ENCODE measurements around the gene ACTR10.

DNA sequence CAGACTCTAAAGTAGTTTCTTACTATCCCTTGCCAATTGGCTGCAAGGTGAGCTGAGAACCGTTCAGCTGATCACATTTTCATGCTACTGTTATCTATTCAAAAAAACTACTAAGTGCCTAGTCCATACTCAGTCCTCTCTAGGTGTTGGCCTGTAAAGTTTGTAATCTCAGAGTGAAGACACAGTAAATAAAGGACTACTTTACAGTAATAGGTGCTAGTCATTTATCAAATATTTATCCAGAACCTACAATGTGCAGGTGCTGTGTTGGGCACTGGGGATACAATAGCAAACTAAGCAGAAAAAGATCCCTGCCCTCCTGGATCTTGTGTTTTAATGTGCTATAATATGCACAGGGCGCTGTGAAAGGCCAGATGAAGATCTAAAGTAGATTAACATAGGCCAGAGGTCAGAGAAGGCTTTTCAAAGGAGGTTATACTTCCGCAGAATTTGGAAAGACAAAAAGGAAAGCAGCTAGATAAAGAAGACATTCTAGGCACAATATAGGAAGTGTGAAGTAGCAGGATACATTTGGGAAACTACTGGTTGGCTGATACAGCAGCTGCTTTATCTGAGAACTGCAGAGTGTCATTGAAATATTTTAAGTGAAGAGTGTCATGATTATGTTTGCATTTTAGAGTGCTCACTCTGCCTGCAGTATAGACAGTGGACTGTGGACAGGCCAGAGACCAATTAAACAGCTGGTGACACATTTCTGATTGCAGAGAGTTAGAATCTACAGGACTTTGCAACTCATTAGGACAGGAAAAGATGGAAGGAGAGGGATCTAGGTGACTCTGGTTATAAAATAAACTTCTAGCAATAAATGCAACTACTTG lies 8.0 kb upstream of the ACTR10 start:
- TF ChIP-seq, protein P1, sequence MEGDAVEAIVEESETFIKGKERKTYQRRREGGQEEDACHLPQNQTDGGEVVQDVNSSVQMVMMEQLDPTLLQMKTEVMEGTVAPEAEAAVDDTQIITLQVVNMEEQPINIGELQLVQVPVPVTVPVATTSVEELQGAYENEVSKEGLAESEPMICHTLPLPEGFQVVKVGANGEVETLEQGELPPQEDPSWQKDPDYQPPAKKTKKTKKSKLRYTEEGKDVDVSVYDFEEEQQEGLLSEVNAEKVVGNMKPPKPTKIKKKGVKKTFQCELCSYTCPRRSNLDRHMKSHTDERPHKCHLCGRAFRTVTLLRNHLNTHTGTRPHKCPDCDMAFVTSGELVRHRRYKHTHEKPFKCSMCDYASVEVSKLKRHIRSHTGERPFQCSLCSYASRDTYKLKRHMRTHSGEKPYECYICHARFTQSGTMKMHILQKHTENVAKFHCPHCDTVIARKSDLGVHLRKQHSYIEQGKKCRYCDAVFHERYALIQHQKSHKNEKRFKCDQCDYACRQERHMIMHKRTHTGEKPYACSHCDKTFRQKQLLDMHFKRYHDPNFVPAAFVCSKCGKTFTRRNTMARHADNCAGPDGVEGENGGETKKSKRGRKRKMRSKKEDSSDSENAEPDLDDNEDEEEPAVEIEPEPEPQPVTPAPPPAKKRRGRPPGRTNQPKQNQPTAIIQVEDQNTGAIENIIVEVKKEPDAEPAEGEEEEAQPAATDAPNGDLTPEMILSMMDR (tag by site-specific recombination; IDR thresholded peaks at IDR 0.05) = no peak
- TF ChIP-seq REPIN1 (tag by site-specific recombination; IDR thresholded peaks at IDR 0.05; ENCODE audit: low read depth) = no peak
- no peak for TF ChIP-seq ZNF501 (tag by site-specific recombination; IDR thresholded peaks at IDR 0.05)
- TF ChIP-seq REST (tag by site-specific recombination; IDR thresholded peaks at IDR 0.05) = no peak
- no peak for TF ChIP-seq ZNF274 (IDR thresholded peaks at IDR 0.05; ENCODE audit: low read length)
- TF ChIP-seq ZNF274 (tag by site-specific recombination; IDR thresholded peaks at IDR 0.05; ENCODE audit: borderline replicate concordance) = no peak
- no peak for TF ChIP-seq ZNF639 (tag by site-specific recombination; IDR thresholded peaks at IDR 0.05)
- TF ChIP-seq ZBTB48 (tag by site-specific recombination; IDR thresholded peaks at IDR 0.05) = no peak
- TF ChIP-seq YY1 (tag by site-specific recombination; IDR thresholded peaks at IDR 0.05) = no peak
- no peak for TF ChIP-seq KLF1 (tag by site-specific recombination; IDR thresholded peaks at IDR 0.05)
- TF ChIP-seq ZNF792 (tag by site-specific recombination; IDR thresholded peaks at IDR 0.05) = no peak
- no peak for TF ChIP-seq HOXD13 (CRISPR knock-in tag; IDR thresholded peaks at IDR 0.05; ENCODE audit: borderline replicate concordance)
